D721Med (cell line): Measurements from ENCODE around the gene FAM180A.

ENCODE experiments used
- DNase-seq: peaks from one replicate; pipeline ENCODE4 v3.0.0; 2011; ENCODE audit warnings: low spot score; ENCODE audit not compliant: insufficient read length
- FAIRE-seq: peaks from 2 replicates; lab custom pipeline; 2011; peaks lifted over from hg19 to GRCh38; lab: Jason Lieb, UNC
- CTCF ChIP-seq: IDR thresholded peaks from 2 replicates; pipeline ENCODE4 v1.5.1; 2012; ENCODE audit warnings: mild to moderate bottlenecking, control low read depth; ENCODE audit not compliant: insufficient read depth; ENCODE audit errors: missing control alignments

FAM180A gene

GRCh38 chr7:135772639-135773222 lies 24.1 kb upstream of the FAM180A start:
- FAIRE-seq (no peak), DNase-seq (no peak)
- TF ChIP-seq CTCF = no peak

- no peak for TF ChIP-seq CTCF
- no peak for DNase-seq
- FAIRE-seq = no peak
Measured at GRCh38 chr7:135771961-135772638, 23.5 kb upstream of the FAM180A start.

- no peak for TF ChIP-seq CTCF
- DNase-seq (no peak), FAIRE-seq (no peak)
Measured at GRCh38 chr7:135771051-135771450, 22.4 kb upstream of the FAM180A start.

- DNase-seq = no peak
- no peak for TF ChIP-seq CTCF
- no peak for FAIRE-seq
Measured at GRCh38 chr7:135770139-135770710, 21.6 kb upstream of the FAM180A start.

GRCh38 chr7:135769005-135769802 lies 20.6 kb upstream of the FAM180A start:
- FAIRE-seq (no peak), DNase-seq (no peak)
- no peak for TF ChIP-seq CTCF

GRCh38 chr7:135768467-135768866 lies 19.9 kb upstream of the FAM180A start:
- DNase-seq = no peak

More at GRCh38 chr7:135768467-135768866, 19.9 kb upstream of the FAM180A start:
- no peak for FAIRE-seq
- TF ChIP-seq CTCF = no peak
